ENCODE data around the gene LAMC2. TPM values are rescaled to one million over a fixed set of nuclear protein-coding genes. Genes with fewer than 3 reads are reported as not detected.

Gene LAMC2
- total RNA-seq, 4 donors from 2014 or later = 2.1 to 17.4 (median 4.4) TPM

- Histone ChIP-seq H3K36me3 (no peaks in the 10 kb centered on the region), H3K27me3 (no peaks in the 10 kb centered on the region), H3K9me3 (no peaks in the 10 kb centered on the region), H3K4me1 (peaks cover 0 to 3% of the 10 kb centered on the region in 2 donors), H3K27ac (peak overlapping the region; percentile 3 to 17), H3K4me3 (no peak overlapping the region)
- intact Hi-C loops (cut with DNase I; ENCODE audit: low total_unique reads) = no loop called here
- TF ChIP-seq POLR2A (IDR thresholded peaks at IDR 0.05) = no peak
- TF ChIP-seq, protein P1, sequence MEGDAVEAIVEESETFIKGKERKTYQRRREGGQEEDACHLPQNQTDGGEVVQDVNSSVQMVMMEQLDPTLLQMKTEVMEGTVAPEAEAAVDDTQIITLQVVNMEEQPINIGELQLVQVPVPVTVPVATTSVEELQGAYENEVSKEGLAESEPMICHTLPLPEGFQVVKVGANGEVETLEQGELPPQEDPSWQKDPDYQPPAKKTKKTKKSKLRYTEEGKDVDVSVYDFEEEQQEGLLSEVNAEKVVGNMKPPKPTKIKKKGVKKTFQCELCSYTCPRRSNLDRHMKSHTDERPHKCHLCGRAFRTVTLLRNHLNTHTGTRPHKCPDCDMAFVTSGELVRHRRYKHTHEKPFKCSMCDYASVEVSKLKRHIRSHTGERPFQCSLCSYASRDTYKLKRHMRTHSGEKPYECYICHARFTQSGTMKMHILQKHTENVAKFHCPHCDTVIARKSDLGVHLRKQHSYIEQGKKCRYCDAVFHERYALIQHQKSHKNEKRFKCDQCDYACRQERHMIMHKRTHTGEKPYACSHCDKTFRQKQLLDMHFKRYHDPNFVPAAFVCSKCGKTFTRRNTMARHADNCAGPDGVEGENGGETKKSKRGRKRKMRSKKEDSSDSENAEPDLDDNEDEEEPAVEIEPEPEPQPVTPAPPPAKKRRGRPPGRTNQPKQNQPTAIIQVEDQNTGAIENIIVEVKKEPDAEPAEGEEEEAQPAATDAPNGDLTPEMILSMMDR (IDR thresholded peaks at IDR 0.05) = no peak
- no peak for DNase-seq
These were observed 92.9 kb downstream of the LAMC2 start for GRCh38 chr1:183278739-183279591.

GRCh38 chr1:183279835-183280234 lies 93.8 kb downstream of the LAMC2 start:
- no peaks in the 10 kb centered on the region for H3K27me3 ChIP-seq
- H3K4me1 ChIP-seq = peaks cover 0 to 3% of the 10 kb centered on the region in 2 donors
- DNase-seq = no peak
- intact Hi-C loops (cut with DNase I; ENCODE audit: low total_unique reads) = loop anchor here (5.0 kb wide), 1 partner anchor 37 kb away; no protein-coding TSS in a partner anchor
- TF ChIP-seq POLR2A (IDR thresholded peaks at IDR 0.05) = no peak
- TF ChIP-seq, protein P1 (IDR thresholded peaks at IDR 0.05) = no peak
- no peak overlapping the region for H3K4me3 ChIP-seq
- no peaks in the 10 kb centered on the region for H3K36me3 ChIP-seq
- no peaks in the 10 kb centered on the region for H3K9me3 ChIP-seq
- H3K27ac ChIP-seq = peak overlapping the region in 1 of 2 donors; percentile 3

- no peaks in the 10 kb centered on the region for H3K27me3 ChIP-seq
- H3K9me3 ChIP-seq = no peaks in the 10 kb centered on the region
- peak overlapping the region; percentile 77 to 82 for H3K27ac ChIP-seq
- H3K4me1 ChIP-seq = peaks cover 0 to 3% of the 10 kb centered on the region in 2 donors
- no peak overlapping the region for H3K4me3 ChIP-seq
- no peak for TF ChIP-seq POLR2A (IDR thresholded peaks at IDR 0.05)
- no peaks in the 10 kb centered on the region for H3K36me3 ChIP-seq
- intact Hi-C loops (cut with DNase I; ENCODE audit: low total_unique reads) = loop anchor here (5.0 kb wide), 1 partner anchor 36 kb away; no protein-coding TSS in a partner anchor
- DNase-seq = peak; percentile 44 to 45
These were observed 95.0 kb downstream of the LAMC2 start for GRCh38 chr1:183281039-183281438.

GRCh38 chr1:183281553-183282091 lies 95.6 kb downstream of the LAMC2 start:
- intact Hi-C loops (cut with DNase I; ENCODE audit: low total_unique reads) = loop anchor here (5.0 kb wide), 1 partner anchor 36 kb away; no protein-coding TSS in a partner anchor
- TF ChIP-seq, protein P1 (IDR thresholded peaks at IDR 0.05) = peak; percentile 90 to 94 (median 93)
- TF ChIP-seq POLR2A (IDR thresholded peaks at IDR 0.05) = peak in 1 of 2 donors; percentile 16
- H3K4me3 ChIP-seq = no peak overlapping the region
- H3K36me3 ChIP-seq = no peaks in the 10 kb centered on the region
- H3K9me3 ChIP-seq = no peaks in the 10 kb centered on the region
- H3K4me1 ChIP-seq = peaks cover 0 to 3% of the 10 kb centered on the region in 2 donors
- no peaks in the 10 kb centered on the region for H3K27me3 ChIP-seq
- H3K27ac ChIP-seq = peak overlapping the region; percentile 77 to 82
- DNase-seq = peak; percentile 93 to 96

DNA sequence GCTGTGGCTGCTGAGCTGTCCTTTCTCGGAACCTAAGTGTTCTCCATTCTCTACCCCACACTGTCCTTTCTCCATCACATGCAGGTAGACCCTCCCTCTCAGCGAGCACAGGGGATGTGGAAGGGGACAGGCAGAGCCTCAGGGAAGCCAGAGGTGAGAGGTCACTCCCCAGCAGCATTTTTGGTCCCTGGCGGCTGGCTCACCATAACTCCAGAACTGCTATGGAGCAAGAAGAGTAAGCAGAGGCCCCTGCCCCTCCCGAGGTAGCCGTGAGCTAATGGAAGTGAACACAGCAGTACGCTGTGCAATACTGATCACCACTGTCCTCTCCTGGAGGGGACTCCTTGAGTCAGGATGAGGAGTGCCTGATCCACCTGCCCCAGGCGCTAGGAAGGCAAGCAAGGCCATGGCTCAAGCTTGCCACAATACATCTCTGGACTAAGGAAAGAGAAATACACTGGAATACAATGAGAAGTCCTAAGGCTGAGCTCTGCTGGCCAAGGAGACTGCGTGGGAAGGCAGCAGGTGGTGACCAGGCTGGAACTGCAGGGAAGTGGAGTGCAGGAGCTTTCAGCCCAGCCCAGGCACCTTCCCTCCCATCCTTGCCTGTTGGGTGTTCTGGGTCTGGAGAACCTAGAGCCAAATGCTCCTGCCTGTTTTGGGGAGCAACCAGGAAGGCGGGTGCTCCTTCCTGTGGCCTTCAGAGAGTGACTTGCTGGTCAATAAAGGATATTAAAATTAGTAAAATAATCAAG lies 96.2 kb downstream of the LAMC2 start:
- no peak overlapping the region for H3K4me3 ChIP-seq
- no peaks in the 10 kb centered on the region for H3K36me3 ChIP-seq
- intact Hi-C loops (cut with DNase I; ENCODE audit: low total_unique reads) = loop anchor here (5.0 kb wide), 1 partner anchor 35 kb away; no protein-coding TSS in a partner anchor
- TF ChIP-seq POLR2A (IDR thresholded peaks at IDR 0.05) = no peak
- TF ChIP-seq, protein P1 (IDR thresholded peaks at IDR 0.05) = no peak
- H3K4me1 ChIP-seq = peaks cover 0 to 7% of the 10 kb centered on the region in 2 donors
- DNase-seq = peak; percentile 54 to 57
- no peaks in the 10 kb centered on the region for H3K9me3 ChIP-seq
- H3K27ac ChIP-seq = peak overlapping the region; percentile 77 to 82
- H3K27me3 ChIP-seq = no peaks in the 10 kb centered on the region
